Keratinocyte (primary cell): Measurements from ENCODE around the gene RNF148. TPM values are rescaled to one million over a fixed set of nuclear protein-coding genes. Genes with fewer than 3 reads are reported as not detected.

Experiments used
- DNase-seq: peaks from one replicate; pipeline ENCODE4 v3.0.0-alpha.2; 2011; ENCODE audit warnings: low read depth, missing footprints, low spot score
- FAIRE-seq: peaks from 2 replicates; lab custom pipeline; 2011; peaks lifted over from hg19 to GRCh38; lab: Jason Lieb, UNC
- H2AFZ ChIP-seq: 2 replicates; pipeline ENCODE4 v1.6.0; 2012; ENCODE audit warnings: low read length, control low read depth, inconsistent platforms; ENCODE audit not compliant: control insufficient read depth
- H3K27ac ChIP-seq: 2 replicates; pipeline ENCODE4 v1.5.1; 2011; ENCODE audit warnings: low read length; ENCODE audit not compliant: control insufficient read depth, insufficient read depth
- H3K27me3 ChIP-seq: 3 replicates; pipeline ENCODE4 v1.6.0; 2011; ENCODE audit warnings: low read length; ENCODE audit not compliant: control insufficient read depth, insufficient read depth; ENCODE audit errors: extremely low read depth
- H3K36me3 ChIP-seq, 2 experiments: 2 replicates in 1 of 2; 3 replicates in 1 of 2; pipeline ENCODE4 v1.5.1; 2011; ENCODE audit warnings: low read length in 2 of 2, mild to moderate bottlenecking in 1 of 2; ENCODE audit not compliant: control insufficient read depth in 2 of 2, insufficient read depth in 2 of 2; ENCODE audit errors: extremely low read depth in 1 of 2
- H3K4me1 ChIP-seq: 3 replicates; pipeline ENCODE4 v1.5.1; 2011; ENCODE audit warnings: low read length; ENCODE audit not compliant: control insufficient read depth, insufficient read depth; ENCODE audit errors: extremely low read depth
- H3K4me2 ChIP-seq: 3 replicates; pipeline ENCODE4 v1.6.0; 2011; ENCODE audit warnings: low read depth, low read length; ENCODE audit not compliant: control insufficient read depth, insufficient read depth; ENCODE audit errors: extremely low read depth
- H3K4me3 ChIP-seq, 3 experiments: fragments of 200-600 bp in 1 of 3; sonication (generic) in 1 of 3; 2 replicates in 2 of 3; 3 replicates in 1 of 3; pipeline ENCODE4 v1.5.1; 2011 to 2016; ENCODE audit warnings: low read length in 3 of 3, mild to moderate bottlenecking in 3 of 3, control low read depth in 2 of 3, inconsistent platforms in 1 of 3, low read depth in 1 of 3, mixed read lengths in 1 of 3, mixed run types in 1 of 3, moderate library complexity in 1 of 3; ENCODE audit not compliant: control insufficient read depth in 2 of 3, insufficient read depth in 2 of 3; ENCODE audit errors: extremely low read depth in 1 of 3
- H3K79me2 ChIP-seq: 2 replicates; pipeline ENCODE4 v1.6.0; 2012; ENCODE audit warnings: low read length; ENCODE audit not compliant: control insufficient read depth, insufficient read depth
- H3K9ac ChIP-seq: 3 replicates; pipeline ENCODE4 v1.6.0; 2011; ENCODE audit warnings: low read length; ENCODE audit not compliant: control insufficient read depth, insufficient read depth; ENCODE audit errors: extremely low read depth
- H3K9me1 ChIP-seq: 3 replicates; pipeline ENCODE4 v1.6.0; 2011; ENCODE audit warnings: low read length; ENCODE audit not compliant: control insufficient read depth, insufficient read depth; ENCODE audit errors: extremely low read depth
- H3K9me3 ChIP-seq: 2 replicates; pipeline ENCODE4 v1.5.1; 2012; ENCODE audit warnings: low read depth, low read length; ENCODE audit not compliant: control insufficient read depth
- H4K20me1 ChIP-seq: 3 replicates; pipeline ENCODE4 v1.6.0; 2011; ENCODE audit warnings: low read length; ENCODE audit not compliant: control insufficient read depth, insufficient read depth; ENCODE audit errors: extremely low read depth
- EZH2 ChIP-seq: IDR thresholded peaks from one replicate; pipeline ENCODE4 v1.6.1; 2012; ENCODE audit warnings: inconsistent platforms, mild to moderate bottlenecking, low read length, moderate library complexity
- dilution Hi-C: fragments of 300-500 bp; cut with MboI; formaldehyde crosslinking; loops from one replicate; pipeline ENCODE4 v1.7.0; 2020; ENCODE audit warnings: low sequenced_read_pairs; ENCODE audit not compliant: extremely low pct_ligation_motif_present
- polyA plus RNA-seq, 5 experiments: library from polyadenylated mRNA; depleted of rRNA in 3 of 5; stranded (reverse) in 3 of 5; stranded (forward) in 1 of 5; unstranded in 1 of 5; fragments of >200 nt; gene quantifications; 1 replicate in 1 of 5; 2 replicates in 3 of 5; 3 replicates in 1 of 5; pipeline versions ENCODE4 v1.2.1 to v1.2.3, GENCODE V29; 2011 to 2012; ENCODE audit warnings: missing spikeins in 2 of 5, low read depth in 1 of 5, low replicate concordance in 1 of 5
- TF ChIP-seq, protein P1 (sequence below), 3 experiments: IDR thresholded peaks in 1 of 3; conservative IDR thresholded peaks in 1 of 3; optimal IDR thresholded peaks in 1 of 3; 2 replicates in 2 of 3; 3 replicates in 1 of 3; pipeline versions ENCODE3 to v1.5.1; 2011; ENCODE audit warnings: low read length in 3 of 3, mild to moderate bottlenecking in 3 of 3, moderate library complexity in 2 of 3, control low read depth in 1 of 3, inconsistent platforms in 1 of 3; ENCODE audit not compliant: insufficient read depth in 2 of 3; ENCODE audit errors: extremely low read depth in 1 of 3

RNF148 gene
- polyA plus RNA-seq, 1 donor (not counting 4 experiments of a cell fraction or from before 2014, with no cell fraction given) = not detected

DNA sequence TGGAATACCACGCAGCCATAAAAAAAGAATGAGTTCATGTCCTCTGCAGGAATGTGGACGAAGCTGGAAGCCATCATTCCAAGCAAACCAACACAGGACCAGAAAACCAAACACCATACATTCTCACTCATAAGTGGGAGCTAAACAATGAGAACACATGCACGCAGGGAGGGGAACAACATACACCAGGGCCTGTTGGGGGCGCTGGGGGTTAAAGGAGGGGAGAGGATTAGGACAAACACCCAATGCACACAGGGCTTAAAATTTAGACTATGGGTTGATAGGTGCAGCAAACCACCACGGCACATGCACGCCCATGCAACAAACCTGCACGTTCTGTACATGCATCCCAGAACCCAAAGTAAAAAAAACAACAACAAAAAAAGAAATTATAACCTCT lies 27.1 kb downstream of the RNF148 start:
- no peaks in the 10 kb centered on the region for H3K4me1 ChIP-seq
- no peaks in the 10 kb centered on the region for H3K36me3 ChIP-seq
- no peak for DNase-seq
- no peak overlapping the region for H3K4me2 ChIP-seq
- H2AFZ ChIP-seq = no peak overlapping the region
- no peaks in the 10 kb centered on the region for H3K79me2 ChIP-seq
- no peaks in the 10 kb centered on the region for H3K9me1 ChIP-seq
- TF ChIP-seq, protein P1, sequence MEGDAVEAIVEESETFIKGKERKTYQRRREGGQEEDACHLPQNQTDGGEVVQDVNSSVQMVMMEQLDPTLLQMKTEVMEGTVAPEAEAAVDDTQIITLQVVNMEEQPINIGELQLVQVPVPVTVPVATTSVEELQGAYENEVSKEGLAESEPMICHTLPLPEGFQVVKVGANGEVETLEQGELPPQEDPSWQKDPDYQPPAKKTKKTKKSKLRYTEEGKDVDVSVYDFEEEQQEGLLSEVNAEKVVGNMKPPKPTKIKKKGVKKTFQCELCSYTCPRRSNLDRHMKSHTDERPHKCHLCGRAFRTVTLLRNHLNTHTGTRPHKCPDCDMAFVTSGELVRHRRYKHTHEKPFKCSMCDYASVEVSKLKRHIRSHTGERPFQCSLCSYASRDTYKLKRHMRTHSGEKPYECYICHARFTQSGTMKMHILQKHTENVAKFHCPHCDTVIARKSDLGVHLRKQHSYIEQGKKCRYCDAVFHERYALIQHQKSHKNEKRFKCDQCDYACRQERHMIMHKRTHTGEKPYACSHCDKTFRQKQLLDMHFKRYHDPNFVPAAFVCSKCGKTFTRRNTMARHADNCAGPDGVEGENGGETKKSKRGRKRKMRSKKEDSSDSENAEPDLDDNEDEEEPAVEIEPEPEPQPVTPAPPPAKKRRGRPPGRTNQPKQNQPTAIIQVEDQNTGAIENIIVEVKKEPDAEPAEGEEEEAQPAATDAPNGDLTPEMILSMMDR (optimal IDR thresholded peaks at IDR 0.05 in 1 of 3, IDR thresholded peaks at IDR 0.05 in 1 of 3, conservative IDR thresholded peaks at IDR 0.05 in 1 of 3; ENCODE audit: extremely low read depth in 1 of 3, insufficient read depth in 2 of 3, low read length in 3 of 3) = no peak
- no peak for TF ChIP-seq EZH2
- H3K27me3 ChIP-seq = no peaks in the 10 kb centered on the region
- no peaks in the 10 kb centered on the region for H3K9me3 ChIP-seq
- no peaks in the 10 kb centered on the region for H4K20me1 ChIP-seq
- FAIRE-seq = no peak
- no peak overlapping the region for H3K9ac ChIP-seq
- no peak overlapping the region for H3K4me3 ChIP-seq
- no peak overlapping the region for H3K27ac ChIP-seq
- dilution Hi-C loops = no loop called here

DNA sequence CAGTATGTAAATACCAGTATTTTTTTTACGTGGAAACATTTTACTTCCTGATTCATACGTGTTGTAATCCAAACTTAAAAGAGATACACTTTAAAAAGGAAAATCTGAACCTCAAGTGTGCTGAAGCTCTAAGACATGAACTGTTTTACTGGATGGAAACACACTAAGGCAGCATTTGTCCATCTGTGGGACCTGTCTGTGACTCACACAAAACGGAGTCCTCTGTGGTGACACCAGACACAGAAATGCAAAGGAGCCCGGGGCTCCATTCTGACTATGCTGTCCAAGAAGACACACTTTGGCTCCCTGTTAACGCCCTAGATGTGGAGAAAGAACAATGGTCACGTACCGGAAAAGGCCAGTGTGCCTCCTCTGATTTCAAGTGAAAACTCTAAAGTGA lies 27.7 kb downstream of the RNF148 start:
- DNase-seq (no peak), FAIRE-seq (no peak)
- Histone ChIP-seq H3K36me3 (no peaks in the 10 kb centered on the region), H3K79me2 (no peaks in the 10 kb centered on the region), H4K20me1 (no peaks in the 10 kb centered on the region), H3K4me1 (no peaks in the 10 kb centered on the region), H3K4me2 (no peak overlapping the region), H3K9me3 (no peaks in the 10 kb centered on the region), H3K27ac (no peak overlapping the region), H3K4me3 (no peak overlapping the region), H3K9ac (no peak overlapping the region), H3K9me1 (no peaks in the 10 kb centered on the region), H2AFZ (no peak overlapping the region), H3K27me3 (no peaks in the 10 kb centered on the region)
- TF ChIP-seq EZH2 = no peak
- TF ChIP-seq, protein P1 (optimal IDR thresholded peaks at IDR 0.05 in 1 of 3, IDR thresholded peaks at IDR 0.05 in 1 of 3, conservative IDR thresholded peaks at IDR 0.05 in 1 of 3; ENCODE audit: extremely low read depth in 1 of 3, insufficient read depth in 2 of 3, low read length in 3 of 3) = no peak
- dilution Hi-C loops = no loop called here
